Nephron (organoid): ENCODE measurements around the gene USP6NL.

Experiments
- H3K27ac Mint-ChIP-seq, 3 experiments: 2 replicates each; pipeline ENCODE4 v1.8.0; 2020; ENCODE audit warnings: mixed read lengths in 3 of 3, mild to moderate bottlenecking in 2 of 3, moderate library complexity in 1 of 3
- H3K27me3 Mint-ChIP-seq: 2 replicates; pipeline ENCODE4 v1.8.0; 2021; ENCODE audit warnings: low read depth, mild to moderate bottlenecking, moderate library complexity, mixed read lengths
- H3K36me3 Mint-ChIP-seq: 2 replicates; pipeline ENCODE4 v1.8.0; 2020; ENCODE audit warnings: low read depth, mixed read lengths
- H3K4me1 Mint-ChIP-seq: 2 replicates; pipeline ENCODE4 v1.8.0; 2020; ENCODE audit warnings: mixed read lengths
- H3K4me3 Mint-ChIP-seq, 3 experiments: 2 replicates each; pipeline ENCODE4 v1.8.0; 2020; ENCODE audit warnings: mild to moderate bottlenecking in 3 of 3, mixed read lengths in 3 of 3, moderate library complexity in 2 of 3
- H3K9me3 Mint-ChIP-seq: 2 replicates; pipeline ENCODE4 v1.8.0; 2020; ENCODE audit warnings: mixed read lengths
- CTCF ChIP-seq, 3 experiments: fragments of 200-600 bp; sonication (generic); IDR thresholded peaks; one replicate each; pipeline ENCODE4 v1.5.0; 2021; ENCODE audit warnings: antibody characterized with exemption in 3 of 3; ENCODE audit not compliant: unreplicated experiment in 3 of 3

Gene USP6NL

GRCh38 chr10:11451640-11452260, 159.7 kb downstream of the USP6NL start:
- Mint-ChIP-seq H3K27ac (no peak overlapping the region), H3K4me1 (peaks cover 5% of the 10 kb centered on the region), H3K36me3 (peaks cover 8% of the 10 kb centered on the region), H3K27me3 (peaks cover 7% of the 10 kb centered on the region), H3K4me3 (no peak overlapping the region), H3K9me3 (no peaks in the 10 kb centered on the region)
- TF ChIP-seq CTCF (IDR thresholded peaks at IDR 0.05; ENCODE audit: unreplicated experiment in 3 of 3), result no peak

DNA sequence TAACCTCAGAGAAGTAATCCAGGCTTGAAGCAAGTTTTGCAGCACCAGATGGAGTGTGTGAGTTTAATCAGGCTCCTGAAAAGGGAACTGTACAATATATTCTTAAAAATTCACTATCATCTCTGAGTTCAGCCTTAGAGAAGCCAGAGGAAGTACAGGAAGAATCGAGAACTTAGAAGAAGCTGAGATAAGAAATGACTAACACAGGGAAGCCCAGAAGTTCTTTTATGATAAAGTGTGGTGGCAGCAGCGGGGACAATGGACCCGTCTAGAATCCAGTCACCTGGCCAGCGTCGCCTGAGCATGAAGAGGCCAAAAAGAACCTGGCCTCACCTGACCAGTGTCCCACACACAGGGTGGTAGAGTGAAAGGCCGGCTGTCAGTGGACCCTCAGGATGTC, 161.0 kb downstream of the USP6NL start:
- H3K36me3 Mint-ChIP-seq, result no peaks in the 10 kb centered on the region
- no peak overlapping the region for H3K27ac Mint-ChIP-seq
- H3K4me1 Mint-ChIP-seq, result peaks cover 5% of the 10 kb centered on the region
- H3K9me3 Mint-ChIP-seq, result no peaks in the 10 kb centered on the region
- no peak for TF ChIP-seq CTCF (IDR thresholded peaks at IDR 0.05; ENCODE audit: unreplicated experiment in 3 of 3)
- peaks cover 11% of the 10 kb centered on the region for H3K27me3 Mint-ChIP-seq
- no peak overlapping the region for H3K4me3 Mint-ChIP-seq

DNA sequence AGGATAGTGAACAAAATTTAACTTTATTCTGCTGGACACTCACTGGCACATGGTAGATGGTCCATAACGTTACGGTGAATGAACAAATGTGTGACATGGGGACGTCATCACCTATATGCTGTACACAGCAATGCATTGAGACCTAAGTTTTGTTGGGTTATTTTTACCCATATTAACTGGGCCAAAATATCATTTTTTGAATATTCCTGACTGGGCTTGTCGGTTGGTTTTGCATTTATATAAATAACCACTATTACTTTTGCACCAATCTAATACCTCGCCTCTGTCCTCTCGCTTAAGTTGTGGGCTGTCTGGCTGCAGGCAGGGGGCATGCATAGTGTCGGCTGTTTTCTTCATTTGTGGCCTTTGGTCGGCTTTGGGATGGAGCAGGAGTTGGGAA, 161.7 kb downstream of the USP6NL start:
- no peak for TF ChIP-seq CTCF (IDR thresholded peaks at IDR 0.05; ENCODE audit: unreplicated experiment in 3 of 3)
- Mint-ChIP-seq H3K4me1 (peaks cover 5% of the 10 kb centered on the region), H3K27ac (no peak overlapping the region), H3K4me3 (no peak overlapping the region), H3K27me3 (peaks cover 11% of the 10 kb centered on the region), H3K36me3 (no peaks in the 10 kb centered on the region), H3K9me3 (no peaks in the 10 kb centered on the region)

DNA sequence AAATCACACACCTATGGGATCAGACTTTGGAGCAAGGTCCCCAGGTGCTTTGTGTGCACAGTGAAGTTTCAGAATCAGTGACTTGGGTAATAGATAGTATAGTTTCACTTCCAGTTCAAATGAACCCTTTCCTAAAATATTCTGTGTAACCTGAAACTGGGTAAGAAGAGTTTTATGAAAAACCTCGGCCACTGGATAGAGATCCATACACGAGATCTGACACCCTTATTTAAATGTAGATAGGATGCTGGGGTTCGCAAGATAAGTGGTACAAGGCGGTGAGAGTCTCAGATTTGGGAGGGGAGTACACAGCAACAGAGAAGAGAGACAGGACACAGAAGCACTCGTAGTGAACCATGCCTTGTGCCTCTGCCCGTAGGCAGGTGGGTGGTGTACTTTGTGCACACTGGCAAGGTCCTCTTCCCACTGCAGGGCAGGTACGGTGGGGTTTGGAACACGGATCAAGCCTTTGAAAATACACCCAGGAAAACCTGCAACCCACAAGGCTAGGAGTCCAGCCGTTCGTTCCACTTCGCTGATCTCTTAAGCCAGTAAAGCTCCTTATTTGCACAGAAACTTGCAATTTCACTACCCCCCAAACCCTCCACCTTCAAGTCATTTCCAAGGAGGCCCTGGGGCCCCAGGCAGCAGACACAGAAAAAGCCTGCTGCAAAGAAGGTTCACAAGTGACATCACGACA, 162.8 kb downstream of the USP6NL start:
- Mint-ChIP-seq H3K9me3 (no peaks in the 10 kb centered on the region), H3K36me3 (no peaks in the 10 kb centered on the region), H3K4me3 (no peak overlapping the region), H3K4me1 (peaks cover 5% of the 10 kb centered on the region), H3K27ac (peak overlapping the region in 1 of 3 experiments; percentile 74), H3K27me3 (peaks cover 15% of the 10 kb centered on the region)
- no peak for TF ChIP-seq CTCF (IDR thresholded peaks at IDR 0.05; ENCODE audit: unreplicated experiment in 3 of 3)

- TF ChIP-seq CTCF (IDR thresholded peaks at IDR 0.05; ENCODE audit: unreplicated experiment in 3 of 3), result no peak
- H3K4me1 Mint-ChIP-seq, result peaks cover 5% of the 10 kb centered on the region
- H3K27me3 Mint-ChIP-seq, result peaks cover 15% of the 10 kb centered on the region
- no peak overlapping the region for H3K4me3 Mint-ChIP-seq
- H3K27ac Mint-ChIP-seq, result no peak overlapping the region
- H3K36me3 Mint-ChIP-seq, result no peaks in the 10 kb centered on the region
- no peaks in the 10 kb centered on the region for H3K9me3 Mint-ChIP-seq
These were observed 163.3 kb downstream of the USP6NL start for GRCh38 chr10:11448190-11448544.

DNA sequence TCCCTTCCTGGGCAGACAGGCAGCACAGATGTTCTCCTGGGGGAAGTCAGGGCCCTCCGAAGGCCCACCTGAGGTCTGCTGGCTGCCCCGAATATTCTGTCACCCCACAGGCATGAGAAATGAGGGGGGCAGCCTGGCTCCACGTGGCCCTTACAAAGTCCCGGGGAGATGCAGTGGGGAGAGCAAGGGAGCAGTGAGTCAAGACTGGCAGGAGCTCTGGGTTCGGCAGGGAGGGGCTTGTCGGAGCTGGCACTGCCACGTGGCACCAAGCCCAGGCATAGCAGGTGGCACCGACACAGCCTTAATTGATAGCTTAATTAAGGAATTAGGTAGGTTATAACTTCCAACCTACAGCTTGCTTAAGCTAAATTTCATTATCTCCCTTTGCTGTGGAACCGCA, 163.9 kb downstream of the USP6NL start:
- peaks cover 5% of the 10 kb centered on the region for H3K4me1 Mint-ChIP-seq

More for the DNA sequence above, 163.9 kb downstream of the USP6NL start:
- TF ChIP-seq CTCF (IDR thresholded peaks at IDR 0.05; ENCODE audit: unreplicated experiment in 3 of 3), result no peak
- Mint-ChIP-seq H3K36me3 (no peaks in the 10 kb centered on the region), H3K27ac (no peak overlapping the region), H3K9me3 (no peaks in the 10 kb centered on the region), H3K27me3 (peaks cover 15% of the 10 kb centered on the region), H3K4me3 (no peak overlapping the region)
